ENCODE measurements around the gene GRIK2.

GRIK2 gene

GRCh38 chr6:101462576-101462975, 69.1 kb downstream of the GRIK2 start:
- DNase-seq, result no peak

- no peak for DNase-seq
Observed at GRCh38 chr6:101465863-101466262, 72.4 kb downstream of the GRIK2 start.

GRCh38 chr6:101477436-101477835, 83.9 kb downstream of the GRIK2 start:
- no peak for DNase-seq

GRCh38 chr6:101478891-101479290, 85.4 kb downstream of the GRIK2 start:
- DNase-seq, result no peak

GRCh38 chr6:101482606-101483005, 89.1 kb downstream of the GRIK2 start:
- no peak for DNase-seq

- no peak for DNase-seq
Observed at GRCh38 chr6:101484781-101485180, 91.3 kb downstream of the GRIK2 start.

- DNase-seq, result no peak
Observed at GRCh38 chr6:101486124-101486523, 92.6 kb downstream of the GRIK2 start.

- no peak for DNase-seq
Observed at GRCh38 chr6:101486726-101487125, 93.2 kb downstream of the GRIK2 start.

- no peak for DNase-seq
Observed at GRCh38 chr6:101489456-101489855, 95.9 kb downstream of the GRIK2 start.

- no peak for DNase-seq
Observed at GRCh38 chr6:101490857-101491256, 97.3 kb downstream of the GRIK2 start.

- no peak for DNase-seq
Observed at GRCh38 chr6:101502818-101503217, 109.3 kb downstream of the GRIK2 start.

GRCh38 chr6:101509536-101509935, 116.0 kb downstream of the GRIK2 start:
- no peak for DNase-seq

- DNase-seq, result no peak
Observed at GRCh38 chr6:101513181-101513580, 119.7 kb downstream of the GRIK2 start.

GRCh38 chr6:101516578-101516977, 123.1 kb downstream of the GRIK2 start:
- no peak for DNase-seq

- DNase-seq, result no peak
Observed at GRCh38 chr6:101517632-101518031, 124.1 kb downstream of the GRIK2 start.

- DNase-seq, result no peak
Observed at GRCh38 chr6:101522254-101522653, 128.7 kb downstream of the GRIK2 start.

- no peak for DNase-seq
Observed at GRCh38 chr6:101527467-101527866, 134.0 kb downstream of the GRIK2 start.

- DNase-seq, result no peak
Observed at GRCh38 chr6:101528801-101529200, 135.3 kb downstream of the GRIK2 start.

- DNase-seq, result no peak
Observed at GRCh38 chr6:101531538-101531937, 138.0 kb downstream of the GRIK2 start.

- DNase-seq, result no peak
Observed at GRCh38 chr6:101534386-101534785, 140.9 kb downstream of the GRIK2 start.

- DNase-seq, result no peak
Observed at GRCh38 chr6:101534821-101535220, 141.3 kb downstream of the GRIK2 start.

GRCh38 chr6:101537753-101538316, 144.3 kb downstream of the GRIK2 start:
- no peak for DNase-seq

- no peak for DNase-seq
Observed at GRCh38 chr6:101539510-101540245, 146.2 kb downstream of the GRIK2 start.

GRCh38 chr6:101541894-101542293, 148.4 kb downstream of the GRIK2 start:
- DNase-seq, result no peak

GRCh38 chr6:101543796-101544195, 150.3 kb downstream of the GRIK2 start:
- DNase-seq, result no peak
